CD4-positive, alpha-beta T cell (primary cell): ENCODE data around the gene CTAG1B. TPM values are rescaled to one million over a fixed set of nuclear protein-coding genes. Genes with fewer than 3 reads are reported as not detected.

Source experiments
- ATAC-seq: fragments of 200-7000 bp; cut with Tn5 transposase; one replicate; pipeline ENCODE4 v1.10.0; 2022; ENCODE audit warnings: mild to moderate bottlenecking; ENCODE audit not compliant: poor library complexity
- CTCF ChIA-PET: fragments of 350-600 bp; sonication (Branson Sonifier 250); formaldehyde crosslinking; loops from one replicate; lab custom pipeline; 2021; ENCODE audit warnings: antibody characterized with exemption, inconsistent platforms; lab: Charles Lee
- POLR2A ChIA-PET: fragments of 350-600 bp; sonication (Branson Sonifier 250); formaldehyde crosslinking; loops from one replicate; lab custom pipeline; 2021; ENCODE audit warnings: antibody characterized with exemption, inconsistent platforms; lab: Charles Lee
- DNase-seq, 14 experiments: peaks; one replicate each; pipeline ENCODE4 v3.0.0-alpha.2; 2013 to 2020; ENCODE audit warnings: mixed read lengths in 2 of 14
- H3K27ac ChIP-seq, 2 donors: one replicate each; pipeline versions ENCODE4 v1.5.1 to v1.7.0; 2013; ENCODE audit warnings: low read length in 2 of 2, low read depth in 1 of 2, mild to moderate bottlenecking in 1 of 2
- H3K27me3 ChIP-seq, 2 experiments: 1 replicate in 1 of 2; 2 replicates in 1 of 2; pipeline versions ENCODE4 v1.6.1 to v1.7.0; 2013; ENCODE audit warnings: low read length in 2 of 2, control low read depth in 1 of 2, mild to moderate bottlenecking in 1 of 2, moderate library complexity in 1 of 2; ENCODE audit not compliant: insufficient read depth in 2 of 2, control insufficient read depth in 1 of 2
- H3K36me3 ChIP-seq: one replicate; pipeline ENCODE4 v1.6.1; 2013; ENCODE audit warnings: low read length, control low read depth; ENCODE audit not compliant: insufficient read depth
- H3K4me1 ChIP-seq: one replicate; pipeline ENCODE4 v1.6.1; 2013; ENCODE audit warnings: low read length, control low read depth; ENCODE audit not compliant: insufficient read depth
- H3K4me3 ChIP-seq: one replicate; pipeline ENCODE4 v1.5.1; 2013; ENCODE audit warnings: mild to moderate bottlenecking, low read length, moderate library complexity
- H3K9me3 ChIP-seq, 2 experiments: 1 replicate in 1 of 2; 2 replicates in 1 of 2; pipeline versions ENCODE4 v1.6.1 to v1.7.0; 2013; ENCODE audit warnings: low read length in 2 of 2, mild to moderate bottlenecking in 2 of 2, control low read depth in 1 of 2, moderate library complexity in 1 of 2; ENCODE audit not compliant: control insufficient read depth in 1 of 2, insufficient read depth in 1 of 2
- H3K27ac Mint-ChIP-seq: one replicate; pipeline ENCODE4 v1.8.0; 2020; ENCODE audit warnings: mixed read lengths
- H3K27me3 Mint-ChIP-seq: one replicate; pipeline ENCODE4 v1.8.0; 2021; ENCODE audit warnings: mixed read lengths
- H3K36me3 Mint-ChIP-seq: one replicate; pipeline ENCODE4 v1.8.0; 2021; ENCODE audit warnings: low read depth, mixed read lengths
- H3K4me1 Mint-ChIP-seq: one replicate; pipeline ENCODE4 v1.8.0; 2021; ENCODE audit warnings: low read depth, mixed read lengths
- H3K4me3 Mint-ChIP-seq: one replicate; pipeline ENCODE4 v1.8.0; 2020; ENCODE audit warnings: mild to moderate bottlenecking, mixed read lengths
- H3K9me3 Mint-ChIP-seq: one replicate; pipeline ENCODE4 v1.8.0; 2020; ENCODE audit warnings: mixed read lengths
- intact Hi-C, 2 experiments: fragments of 100-400 bp; cut with DNase I in 1 of 2; cut with micrococcal nuclease in 1 of 2; formaldehyde crosslinking; loops; one replicate each; pipeline versions ENCODE4 v1.15.1 to v1.9.0; 2023 to 2025; cut with DNase I, micrococcal nuclease
- total RNA-seq, 174 experiments: library from RNA in 2 of 174; stranded (reverse) in 2 of 174; gene quantifications; one replicate each; pipeline ENCODE4 v1.2.3 and lab custom pipeline; 2021 to 2026
- TF ChIP-seq, protein P1 (sequence below): fragments of 200-600 bp; IDR thresholded peaks from one replicate; pipeline ENCODE4 v1.8.0; 2022; ENCODE audit warnings: antibody characterized with exemption, mild to moderate bottlenecking

The CTAG1B gene
- total RNA-seq, 2 experiments from 2014 or later = not detected

DNA sequence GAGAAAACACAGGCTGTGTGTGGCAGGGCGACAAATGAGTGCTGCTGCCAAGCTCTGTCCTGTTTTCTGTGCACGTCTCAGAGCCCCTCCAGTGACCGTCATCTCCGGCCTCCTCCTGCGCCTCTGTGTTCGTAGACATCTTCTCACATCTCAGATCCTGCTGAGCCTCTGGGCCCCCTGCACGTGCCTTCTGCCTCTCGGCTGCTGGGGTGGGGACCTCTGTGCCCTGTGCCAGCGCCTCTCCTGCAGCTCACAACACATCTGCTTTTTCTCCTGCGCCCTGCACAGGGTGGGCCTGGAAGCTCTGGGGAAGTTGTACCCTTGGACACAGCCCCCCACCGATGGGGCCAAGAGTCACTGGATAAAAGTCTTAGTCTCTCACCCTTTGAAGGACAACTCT, 36.7 kb upstream of the CTAG1B start:
- H3K36me3 ChIP-seq = no peaks in the 10 kb centered on the region
- H3K27ac Mint-ChIP-seq = no peak overlapping the region
- H3K4me3 ChIP-seq = no peak overlapping the region
- no peaks in the 10 kb centered on the region for H3K27me3 ChIP-seq
- ChIA-PET CTCF (no interaction called here), POLR2A (no interaction called here)
- no peak for ATAC-seq
- no peaks in the 10 kb centered on the region for H3K9me3 Mint-ChIP-seq
- no peaks in the 10 kb centered on the region for H3K36me3 Mint-ChIP-seq
- H3K4me1 Mint-ChIP-seq = no peaks in the 10 kb centered on the region
- intact Hi-C loops = no loop called here
- no peaks in the 10 kb centered on the region for H3K4me1 ChIP-seq
- H3K4me3 Mint-ChIP-seq = no peak overlapping the region
- DNase-seq = no peak
- no peaks in the 10 kb centered on the region for H3K27me3 Mint-ChIP-seq
- no peak overlapping the region for H3K27ac ChIP-seq
- TF ChIP-seq, protein P1, sequence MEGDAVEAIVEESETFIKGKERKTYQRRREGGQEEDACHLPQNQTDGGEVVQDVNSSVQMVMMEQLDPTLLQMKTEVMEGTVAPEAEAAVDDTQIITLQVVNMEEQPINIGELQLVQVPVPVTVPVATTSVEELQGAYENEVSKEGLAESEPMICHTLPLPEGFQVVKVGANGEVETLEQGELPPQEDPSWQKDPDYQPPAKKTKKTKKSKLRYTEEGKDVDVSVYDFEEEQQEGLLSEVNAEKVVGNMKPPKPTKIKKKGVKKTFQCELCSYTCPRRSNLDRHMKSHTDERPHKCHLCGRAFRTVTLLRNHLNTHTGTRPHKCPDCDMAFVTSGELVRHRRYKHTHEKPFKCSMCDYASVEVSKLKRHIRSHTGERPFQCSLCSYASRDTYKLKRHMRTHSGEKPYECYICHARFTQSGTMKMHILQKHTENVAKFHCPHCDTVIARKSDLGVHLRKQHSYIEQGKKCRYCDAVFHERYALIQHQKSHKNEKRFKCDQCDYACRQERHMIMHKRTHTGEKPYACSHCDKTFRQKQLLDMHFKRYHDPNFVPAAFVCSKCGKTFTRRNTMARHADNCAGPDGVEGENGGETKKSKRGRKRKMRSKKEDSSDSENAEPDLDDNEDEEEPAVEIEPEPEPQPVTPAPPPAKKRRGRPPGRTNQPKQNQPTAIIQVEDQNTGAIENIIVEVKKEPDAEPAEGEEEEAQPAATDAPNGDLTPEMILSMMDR = no peak
- no peaks in the 10 kb centered on the region for H3K9me3 ChIP-seq

DNA sequence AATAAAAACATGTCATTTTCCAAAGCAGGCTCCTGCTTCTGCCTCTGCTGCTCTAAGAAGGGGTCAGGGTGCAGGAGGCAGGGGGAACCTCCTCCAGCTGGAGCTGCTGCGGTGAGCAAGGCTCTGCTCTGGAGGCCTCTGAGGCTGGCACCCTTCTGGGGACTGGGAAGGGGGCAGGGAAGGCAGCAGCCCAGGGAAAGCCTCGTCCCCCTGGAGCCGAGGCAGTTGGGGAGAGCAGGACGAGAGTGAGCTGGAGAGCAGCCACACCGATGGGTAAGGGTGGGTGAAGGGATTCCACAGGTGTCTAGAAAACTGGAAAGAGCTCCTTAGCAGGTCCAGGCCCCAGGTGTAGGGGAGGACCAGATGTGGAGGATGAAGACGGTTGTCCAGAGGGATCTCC, 36.3 kb upstream of the CTAG1B start:
- Mint-ChIP-seq H3K4me3 (no peak overlapping the region), H3K36me3 (no peaks in the 10 kb centered on the region), H3K4me1 (no peaks in the 10 kb centered on the region), H3K27ac (no peak overlapping the region), H3K9me3 (no peaks in the 10 kb centered on the region), H3K27me3 (no peaks in the 10 kb centered on the region)
- intact Hi-C loops = no loop called here
- H3K27ac ChIP-seq = no peak overlapping the region
- H3K4me1 ChIP-seq = no peaks in the 10 kb centered on the region
- H3K9me3 ChIP-seq = no peaks in the 10 kb centered on the region
- no peak overlapping the region for H3K4me3 ChIP-seq
- ChIA-PET POLR2A (no interaction called here), CTCF (no interaction called here)
- H3K27me3 ChIP-seq = no peaks in the 10 kb centered on the region
- H3K36me3 ChIP-seq = no peaks in the 10 kb centered on the region
- ATAC-seq (no peak), DNase-seq (no peak)
- TF ChIP-seq, protein P1 = no peak

DNA sequence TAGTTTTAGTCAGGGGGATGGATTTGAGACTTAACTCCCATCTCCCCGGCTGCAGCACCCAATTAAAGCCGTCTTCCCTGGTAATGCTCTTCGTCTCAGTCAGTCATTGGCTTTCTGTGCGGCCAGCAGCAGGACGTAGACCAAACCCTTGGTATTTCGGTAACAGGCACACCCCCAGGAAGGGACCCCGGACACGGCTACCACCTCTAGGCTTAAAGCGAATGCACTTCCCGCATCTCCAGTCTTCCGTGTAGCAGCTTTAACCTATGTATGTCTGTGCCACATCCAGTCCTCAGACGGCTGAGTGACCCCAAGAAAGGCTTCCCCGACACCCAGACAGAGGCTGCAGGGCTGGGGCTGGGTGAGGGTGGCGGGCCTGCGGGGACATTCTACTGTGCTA, 35.8 kb upstream of the CTAG1B start:
- intact Hi-C loops = no loop called here
- Histone ChIP-seq H3K27ac (no peak overlapping the region), H3K27me3 (no peaks in the 10 kb centered on the region), H3K9me3 (no peaks in the 10 kb centered on the region), H3K4me1 (no peaks in the 10 kb centered on the region), H3K36me3 (no peaks in the 10 kb centered on the region), H3K4me3 (no peak overlapping the region)
- ATAC-seq (no peak), DNase-seq (no peak)
- no peaks in the 10 kb centered on the region for H3K27me3 Mint-ChIP-seq
- TF ChIP-seq, protein P1 = no peak
- ChIA-PET CTCF (no interaction called here), POLR2A (no interaction called here)
- no peak overlapping the region for H3K4me3 Mint-ChIP-seq
- H3K9me3 Mint-ChIP-seq = no peaks in the 10 kb centered on the region
- no peak overlapping the region for H3K27ac Mint-ChIP-seq
- H3K36me3 Mint-ChIP-seq = no peaks in the 10 kb centered on the region
- no peaks in the 10 kb centered on the region for H3K4me1 Mint-ChIP-seq
